ENCODE measurements around the gene CFAP221. TPM values are rescaled to one million over a fixed set of nuclear protein-coding genes. Genes with fewer than 3 reads are reported as not detected.

The CFAP221 gene
- polyA plus RNA-seq, 3 donors = 19.6 to 25.4 (median 22.9) TPM

DNA sequence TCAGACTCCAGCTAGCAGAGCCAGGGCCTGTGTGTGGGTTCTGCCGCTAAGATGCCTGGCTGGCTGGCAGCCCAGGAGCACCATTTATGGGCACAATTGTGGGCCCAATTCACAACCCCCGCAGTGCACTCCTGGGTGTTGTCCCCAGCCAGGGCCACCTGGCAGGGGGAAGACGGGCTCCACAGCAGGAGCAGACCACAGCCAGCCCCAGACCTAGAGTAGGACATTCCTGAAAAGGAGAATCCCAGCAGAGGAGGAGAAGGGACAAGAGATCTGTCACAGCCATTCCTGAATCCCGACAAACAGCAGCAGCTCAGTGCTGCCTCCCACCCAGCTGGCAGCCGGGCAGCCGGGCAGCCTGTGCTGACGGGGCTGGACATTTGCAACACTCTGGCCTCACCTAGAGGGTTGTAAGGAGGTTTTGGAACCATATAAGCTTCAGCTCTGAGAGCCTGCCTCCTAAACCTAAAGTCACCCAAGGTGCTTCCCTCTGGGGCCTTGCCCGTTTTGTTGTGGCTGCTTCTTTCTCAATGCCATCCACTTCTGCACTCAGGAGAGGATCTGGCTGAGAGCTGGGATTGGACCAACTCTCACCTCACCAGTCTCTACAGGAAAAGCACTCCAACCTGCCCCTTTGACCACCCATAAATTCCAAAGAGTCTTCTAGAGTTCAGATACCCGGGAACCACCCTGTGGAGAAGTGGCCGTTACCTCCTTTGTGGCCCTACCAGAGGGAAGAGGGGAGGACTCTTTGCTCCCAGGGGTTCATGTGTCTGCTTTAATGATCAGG is 130.7 kb downstream of the CFAP221 start:
- no peak for DNase-seq (ENCODE audit: low read depth in 3 of 3, low spot score in 2 of 3)

DNA sequence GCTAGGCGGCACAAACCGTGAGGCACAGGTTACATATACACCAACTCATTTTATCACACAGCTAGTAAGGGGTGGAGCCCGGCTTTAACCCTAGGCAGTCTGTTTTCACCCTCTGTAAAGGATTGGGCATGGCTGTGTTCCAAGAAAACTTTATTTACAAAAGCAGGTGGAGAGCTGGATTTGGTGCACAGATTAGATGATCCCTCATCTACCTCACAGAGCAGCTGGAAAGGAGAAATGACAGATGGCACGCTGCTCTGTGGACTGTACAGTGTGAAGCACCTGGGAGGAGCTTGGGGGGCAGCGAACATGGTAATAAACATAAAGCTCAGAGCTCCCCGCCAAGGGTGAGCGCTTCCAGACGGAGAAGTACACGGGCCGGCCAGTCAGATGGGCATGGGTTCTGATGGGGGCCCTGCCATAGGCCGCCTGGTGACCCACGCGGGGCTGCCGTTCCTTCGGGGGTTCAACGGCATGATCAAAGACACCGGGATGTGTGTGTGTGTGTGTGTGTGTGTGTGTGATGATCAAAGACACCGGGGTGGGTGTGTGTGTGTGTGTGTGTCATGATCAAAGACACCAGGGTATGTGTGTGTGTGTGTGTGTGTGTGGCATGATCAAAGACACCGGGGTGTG is 133.9 kb downstream of the CFAP221 start:
- no peak for DNase-seq (ENCODE audit: low read depth in 3 of 3, low spot score in 2 of 3)

- DNase-seq (ENCODE audit: low read depth in 3 of 3, low spot score in 2 of 3) = no peak
Observed at GRCh38 chr2:119679526-119679837, 135.2 kb downstream of the CFAP221 start.

GRCh38 chr2:119679846-119680245 is 135.6 kb downstream of the CFAP221 start:
- no peak for DNase-seq (ENCODE audit: low read depth in 3 of 3, low spot score in 2 of 3)

- no peak for DNase-seq (ENCODE audit: low read depth in 3 of 3, low spot score in 2 of 3)
Observed at GRCh38 chr2:119680457-119681202, 136.4 kb downstream of the CFAP221 start.

DNA sequence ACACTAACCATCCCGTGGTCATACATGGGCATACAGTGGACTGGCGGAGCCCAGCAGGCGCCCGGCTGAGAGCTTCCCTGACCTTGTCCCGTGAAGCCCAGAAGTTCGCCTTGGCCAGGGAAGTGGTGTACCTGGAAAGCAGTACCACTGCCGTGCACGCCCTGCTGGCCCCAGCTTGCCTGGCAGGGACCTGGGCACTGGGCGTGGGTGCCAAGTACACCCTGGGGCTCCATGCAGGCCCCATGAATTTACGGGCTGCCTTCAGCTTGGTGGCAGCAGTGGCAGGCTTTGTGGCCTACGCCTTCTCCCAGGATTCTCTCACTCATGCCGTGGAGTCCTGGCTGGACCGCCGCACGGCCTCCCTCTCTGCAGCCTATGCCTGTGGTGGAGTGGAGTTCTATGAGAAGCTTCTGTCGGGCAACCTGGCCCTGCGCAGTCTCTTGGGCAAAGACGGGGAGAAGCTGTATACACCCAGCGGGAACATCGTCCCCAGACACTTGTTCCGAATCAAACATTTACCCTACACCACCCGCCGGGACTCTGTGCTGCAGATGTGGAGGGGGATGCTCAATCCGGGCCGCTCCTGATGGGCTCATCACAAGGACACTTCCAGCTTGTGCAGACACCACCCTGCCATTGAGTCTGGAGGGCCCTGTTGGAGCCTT is 137.1 kb downstream of the CFAP221 start:
- no peak for DNase-seq (ENCODE audit: low read depth in 3 of 3, low spot score in 2 of 3)

- DNase-seq (ENCODE audit: low read depth in 3 of 3, low spot score in 2 of 3) = no peak
Observed at GRCh38 chr2:119681868-119682220, 137.6 kb downstream of the CFAP221 start.

- DNase-seq (ENCODE audit: low read depth in 3 of 3, low spot score in 2 of 3) = no peak
Observed at GRCh38 chr2:119682578-119682977, 138.3 kb downstream of the CFAP221 start.

DNA sequence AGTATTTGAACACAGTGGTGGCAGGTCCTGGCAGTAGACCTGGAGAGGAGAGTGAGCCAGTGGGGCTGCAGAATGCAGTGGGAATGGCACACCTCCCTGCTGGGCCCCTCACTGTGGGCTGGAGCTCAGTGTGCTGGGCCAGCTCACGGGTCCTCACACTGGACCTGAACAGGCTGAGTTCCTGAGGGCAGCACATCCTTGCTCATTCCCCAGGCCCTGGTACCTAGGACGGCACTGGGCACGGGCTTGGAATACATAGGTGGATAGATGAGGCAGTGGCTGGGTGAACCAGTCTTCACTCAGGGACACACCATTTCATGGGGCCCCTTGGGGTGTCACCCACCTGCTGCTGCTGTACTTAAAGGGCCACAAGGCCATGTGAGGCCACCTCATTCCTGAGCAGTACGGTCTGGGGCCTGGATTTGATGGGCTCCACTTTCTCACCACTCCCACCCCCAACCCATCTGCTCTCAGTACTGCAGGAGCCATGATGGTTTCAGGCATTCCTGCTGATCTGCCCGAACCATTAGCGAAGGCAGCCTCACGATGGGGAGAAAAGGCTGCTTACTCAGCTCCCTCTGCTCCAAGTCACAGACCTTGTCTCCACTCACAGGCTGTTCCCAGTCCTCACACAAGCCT is 138.9 kb downstream of the CFAP221 start:
- DNase-seq (ENCODE audit: low read depth in 3 of 3, low spot score in 2 of 3) = no peak

- no peak for DNase-seq (ENCODE audit: low read depth in 3 of 3, low spot score in 2 of 3)
Observed at GRCh38 chr2:119683713-119684443, 139.6 kb downstream of the CFAP221 start.

GRCh38 chr2:119684518-119684917 is 140.3 kb downstream of the CFAP221 start:
- DNase-seq (ENCODE audit: low read depth in 3 of 3, low spot score in 2 of 3) = no peak

DNA sequence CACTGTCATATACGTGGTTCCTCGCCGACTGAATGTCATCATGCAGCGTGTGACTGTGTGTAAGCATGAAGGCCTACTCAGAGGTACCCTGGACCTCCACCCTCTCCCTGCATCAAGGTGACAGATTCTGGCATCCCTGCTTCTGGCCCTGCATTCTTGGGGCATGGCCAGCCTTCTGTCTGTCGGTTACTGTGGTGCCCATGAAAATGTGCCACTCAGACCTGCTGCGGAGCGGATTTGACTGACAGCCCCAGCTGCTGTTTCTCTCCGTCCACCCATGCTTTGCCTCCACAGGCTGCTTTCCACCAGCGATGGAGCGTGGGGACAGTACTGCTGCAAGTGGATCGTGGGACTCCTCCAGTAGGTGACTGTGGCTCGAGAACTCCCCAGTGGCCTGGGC is 144.4 kb downstream of the CFAP221 start:
- DNase-seq (ENCODE audit: low read depth in 3 of 3, low spot score in 2 of 3) = no peak

GRCh38 chr2:119689218-119689617 is 145.0 kb downstream of the CFAP221 start:
- no peak for DNase-seq (ENCODE audit: low read depth in 3 of 3, low spot score in 2 of 3)

DNA sequence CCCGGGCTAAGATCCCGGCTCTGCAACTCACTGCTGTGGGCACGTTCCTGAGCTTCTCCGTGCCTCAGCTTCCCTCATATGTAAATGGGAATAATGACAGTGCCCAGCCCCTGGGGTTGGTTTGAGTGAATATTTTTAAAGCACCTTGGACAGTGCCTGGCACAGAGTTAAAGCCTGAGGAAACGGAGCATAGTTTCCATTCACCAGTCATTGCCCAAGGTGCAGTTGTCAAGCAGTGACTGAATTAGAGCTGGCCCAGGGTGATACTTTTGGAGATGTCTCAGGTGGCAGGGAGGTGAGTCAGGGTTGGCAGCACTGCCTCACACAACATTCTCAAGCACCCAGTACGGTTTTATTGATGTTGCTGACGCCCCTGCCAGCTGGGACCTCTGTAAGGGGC is 146.9 kb downstream of the CFAP221 start:
- no peak for DNase-seq (ENCODE audit: low read depth in 3 of 3, low spot score in 2 of 3)

GRCh38 chr2:119691651-119692245 is 147.5 kb downstream of the CFAP221 start:
- DNase-seq (ENCODE audit: low read depth in 3 of 3, low spot score in 2 of 3) = no peak

- no peak for DNase-seq (ENCODE audit: low read depth in 3 of 3, low spot score in 2 of 3)
Observed at GRCh38 chr2:119692310-119692709, 148.1 kb downstream of the CFAP221 start.

GRCh38 chr2:119692954-119693353 is 148.7 kb downstream of the CFAP221 start:
- no peak for DNase-seq (ENCODE audit: low read depth in 3 of 3, low spot score in 2 of 3)

- DNase-seq (ENCODE audit: low read depth in 3 of 3, low spot score in 2 of 3) = no peak
Observed at GRCh38 chr2:119693567-119693966, 149.3 kb downstream of the CFAP221 start.

GRCh38 chr2:119693967-119694366 is 149.7 kb downstream of the CFAP221 start:
- no peak for DNase-seq (ENCODE audit: low read depth in 3 of 3, low spot score in 2 of 3)

DNA sequence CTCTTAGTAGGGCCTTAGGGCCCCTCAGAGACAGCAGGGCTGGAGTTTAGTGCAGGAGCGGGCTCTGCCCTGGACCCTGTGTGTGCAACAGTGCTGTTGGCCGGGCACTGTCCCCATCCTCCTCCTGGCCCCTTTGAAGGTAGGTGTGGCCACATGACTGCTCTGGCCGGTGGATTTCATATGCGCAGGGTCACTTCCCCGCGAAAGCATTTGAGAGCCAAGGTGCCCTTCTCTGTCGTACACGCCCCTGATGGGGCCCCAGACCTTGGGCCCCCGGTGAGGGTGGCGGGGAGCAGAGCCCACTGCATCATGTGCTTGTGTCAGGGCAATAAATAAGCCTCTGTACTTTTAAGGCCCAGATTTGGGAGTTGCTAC is 150.2 kb downstream of the CFAP221 start:
- no peak for DNase-seq (ENCODE audit: low read depth in 3 of 3, low spot score in 2 of 3)
